H1 (cell line): ENCODE measurements around the gene WFDC1.

Source experiments
- CBX5 ChIP-seq: fragments of 300-800, 300-1000 bp; sonication (generic); IDR thresholded peaks from 2 replicates; pipeline ENCODE4 v1.7.1; 2016; ENCODE audit warnings: antibody characterized with exemption, low read length, low read depth
- CTCF ChIP-seq, 3 experiments: IDR thresholded peaks; 1 replicate in 2 of 3; 2 replicates in 1 of 3; pipeline versions ENCODE4 v1.5.1 to v1.6.1; 2011; ENCODE audit warnings: low read length in 3 of 3, mild to moderate bottlenecking in 3 of 3, inconsistent platforms in 2 of 3, low read depth in 1 of 3, moderate library complexity in 1 of 3; ENCODE audit not compliant: insufficient read depth in 1 of 3; ENCODE audit errors: control extremely low read depth in 1 of 3
- EP300 ChIP-seq, 2 experiments: IDR thresholded peaks; 1 replicate in 1 of 2; 2 replicates in 1 of 2; pipeline ENCODE4 v1.6.1; 2011 to 2012; ENCODE audit warnings: low read depth in 2 of 2, low read length in 2 of 2, mild to moderate bottlenecking in 2 of 2, borderline replicate concordance in 1 of 2, inconsistent platforms in 1 of 2, moderate library complexity in 1 of 2
- GTF2F1 ChIP-seq: IDR thresholded peaks from 2 replicates; pipeline ENCODE4 v1.6.1; 2012; ENCODE audit warnings: low read depth, low read length, improper control_type of control experiment, borderline replicate concordance
- HDAC2 ChIP-seq, 2 experiments: fragments of 300-600 bp in 1 of 2; sonication (generic) in 1 of 2; IDR thresholded peaks; 2 replicates each; pipeline ENCODE4 v1.6.1; 2011 to 2012; ENCODE audit warnings: low read depth in 2 of 2, low read length in 2 of 2, mild to moderate bottlenecking in 2 of 2, moderate library complexity in 2 of 2, borderline replicate concordance in 1 of 2, inconsistent platforms in 1 of 2
- SIX5 ChIP-seq: IDR thresholded peaks from 2 replicates; pipeline ENCODE4 v1.6.1; 2011; ENCODE audit warnings: mild to moderate bottlenecking, low read depth, low read length

GRCh38 chr16:84275585-84276151 is 19.0 kb upstream of the WFDC1 start:
- no peak for TF ChIP-seq GTF2F1
- no peak for TF ChIP-seq EP300 (IDR thresholded peaks at IDR 0.05; ENCODE audit: borderline replicate concordance in 1 of 2, low read depth in 2 of 2, low read length in 2 of 2)
- no peak for TF ChIP-seq CTCF (IDR thresholded peaks at IDR 0.05; ENCODE audit: control extremely low read depth in 1 of 3, insufficient read depth in 1 of 3, low read depth in 1 of 3, low read length in 3 of 3)
- TF ChIP-seq SIX5, result no peak
- no peak for TF ChIP-seq CBX5
- no peak for TF ChIP-seq HDAC2 (IDR thresholded peaks at IDR 0.05; ENCODE audit: borderline replicate concordance in 1 of 2, low read depth in 2 of 2, low read length in 2 of 2)
